GM12878 (cell line): ENCODE measurements around the gene DLX6. TPM values are rescaled to one million over a fixed set of nuclear protein-coding genes. Genes with fewer than 3 reads are reported as not detected.

Experiments
- ATAC-seq: fragments of 200-7000 bp; cut with Tn5 transposase; 3 replicates; pipeline ENCODE4 v1.9.1; 2020; ENCODE audit warnings: mild to moderate bottlenecking, moderate library complexity
- BruUV-seq: library from RNA; stranded (reverse); fragments of 400-500 nt; replicated peaks from 2 replicates; lab custom pipeline; 2021; lab: Mats Ljungman, UMichigan
- CTCF ChIA-PET: fragments of 300-600 bp; sonication (Branson Sonifier 250); formaldehyde crosslinking; extraction: SDS; loops from one replicate; lab custom pipeline; 2021; ENCODE audit warnings: inconsistent platforms; lab: Yijun Ruan, JAX
- POLR2A ChIA-PET: fragments of 350-600 bp; formaldehyde crosslinking; extraction: SDS; loops from one replicate; lab custom pipeline; 2021; ENCODE audit warnings: inconsistent platforms; lab: Charles Lee
- RAD21 ChIA-PET: fragments of 300-600 bp; sonication (Branson Sonifier 250); formaldehyde crosslinking; loops from one replicate; lab custom pipeline; 2023; ENCODE audit warnings: antibody characterized with exemption; ENCODE audit not compliant: unreplicated experiment; lab: Charles Lee
- SMC1A ChIA-PET: fragments of 300-600 bp; sonication (Branson Sonifier 250); formaldehyde crosslinking; loops from one replicate; lab custom pipeline; 2023; ENCODE audit not compliant: unreplicated experiment, uncharacterized antibody; lab: Charles Lee
- DNase-seq: peaks from one replicate; pipeline ENCODE4 v3.0.0-alpha.2; 2011; ENCODE audit warnings: low read depth, low spot score
- FAIRE-seq: peaks from 3 replicates; lab custom pipeline; 2011; peaks lifted over from hg19 to GRCh38; lab: Jason Lieb, UNC
- H2AFZ ChIP-seq: 2 replicates; pipeline ENCODE4 v1.6.0; 2011; ENCODE audit warnings: low read depth, low read length, control low read depth; ENCODE audit not compliant: control insufficient read depth
- H3K27ac ChIP-seq: 2 replicates; pipeline ENCODE4 v1.5.1; 2011; ENCODE audit warnings: control low read depth; ENCODE audit not compliant: control insufficient read depth, insufficient read depth
- H3K27me3 ChIP-seq, 2 experiments: replicated peaks in 1 of 2; 2 replicates each; pipeline versions ENCODE4 v1.6.0 to v1.6.1; 2011; ENCODE audit warnings: low read length in 1 of 2; ENCODE audit not compliant: control insufficient read depth in 2 of 2, insufficient read depth in 2 of 2
- H3K36me3 ChIP-seq, 2 experiments: 2 replicates each; pipeline ENCODE4 v1.5.1; 2011; ENCODE audit warnings: low read length in 1 of 2; ENCODE audit not compliant: control insufficient read depth in 2 of 2, insufficient read depth in 2 of 2
- H3K4me1 ChIP-seq: 2 replicates; pipeline ENCODE4 v1.6.1; 2011; ENCODE audit warnings: mild to moderate bottlenecking, low read length, moderate library complexity, mixed read lengths; ENCODE audit not compliant: control insufficient read depth, insufficient read depth
- H3K4me2 ChIP-seq: 2 replicates; pipeline ENCODE4 v1.6.0; 2011; ENCODE audit warnings: control low read depth; ENCODE audit not compliant: control insufficient read depth, insufficient read depth
- H3K4me3 ChIP-seq: fragments of 200-600 bp; sonication (generic); 2 replicates; pipeline ENCODE4 v1.5.1; 2016
- H3K79me2 ChIP-seq: 2 replicates; pipeline ENCODE4 v1.6.0; 2011; ENCODE audit warnings: low read length; ENCODE audit not compliant: control insufficient read depth, insufficient read depth
- H3K9ac ChIP-seq: 2 replicates; pipeline ENCODE4 v1.8.0; 2011; ENCODE audit warnings: low read length, control low read depth, mixed read lengths; ENCODE audit not compliant: control insufficient read depth, insufficient read depth
- H3K9me3 ChIP-seq: replicated peaks from 3 replicates; pipeline ENCODE4 v1.5.1; 2011; ENCODE audit warnings: mild to moderate bottlenecking, low read length; ENCODE audit not compliant: control insufficient read depth, insufficient read depth
- H4K20me1 ChIP-seq: 2 replicates; pipeline ENCODE4 v1.6.0; 2011; ENCODE audit not compliant: control insufficient read depth, insufficient read depth
- CEBPZ ChIP-seq: fragments of 150-350 bp; IDR thresholded peaks from 2 replicates; pipeline ENCODE4 v1.6.1; 2016; ENCODE audit warnings: low read depth, low read length
- CREM ChIP-seq: IDR thresholded peaks from 2 replicates; pipeline ENCODE4 v1.6.1; 2014; ENCODE audit warnings: antibody characterized with exemption, low read depth
- IRF5 ChIP-seq: fragments of 450-650 bp; IDR thresholded peaks from 2 replicates; pipeline ENCODE4 v1.6.1; 2017; ENCODE audit warnings: borderline replicate concordance
- LARP7 ChIP-seq: fragments of 450-650 bp; IDR thresholded peaks from 2 replicates; pipeline ENCODE4 v1.6.1; 2017; ENCODE audit warnings: mild to moderate bottlenecking
- MAX ChIP-seq: IDR thresholded peaks from 2 replicates; pipeline ENCODE4 v1.6.1; 2012; ENCODE audit warnings: low read depth, low read length, improper control_type of control experiment
- MEF2B ChIP-seq: fragments of 450-650 bp; IDR thresholded peaks from 2 replicates; pipeline ENCODE4 v1.6.1; 2018; ENCODE audit warnings: mild to moderate bottlenecking, moderate library complexity; ENCODE audit not compliant: partially characterized antibody, poor library complexity, severe bottlenecking
- RAD21 ChIP-seq: IDR thresholded peaks from 2 replicates; pipeline ENCODE4 v1.6.1; 2011; ENCODE audit warnings: mild to moderate bottlenecking, low read depth, low read length, moderate library complexity; ENCODE audit not compliant: insufficient read depth
- RFX5 ChIP-seq: IDR thresholded peaks from 2 replicates; pipeline ENCODE4 v1.6.1; 2011; ENCODE audit warnings: low read depth, low read length, improper control_type of control experiment
- SMAD5 ChIP-seq: IDR thresholded peaks from 2 replicates; pipeline ENCODE4 v1.6.1; 2016; ENCODE audit warnings: antibody characterized with exemption, low read depth
- SP1 ChIP-seq: IDR thresholded peaks from one replicate; pipeline ENCODE4 v1.6.1; 2011; ENCODE audit warnings: low read depth, low read length
- SPI1 ChIP-seq: IDR thresholded peaks from 2 replicates; pipeline ENCODE4 v1.6.1; 2011; ENCODE audit warnings: low read depth, mild to moderate bottlenecking, low read length, moderate library complexity, borderline replicate concordance; ENCODE audit not compliant: insufficient read depth
- TBL1XR1 ChIP-seq: IDR thresholded peaks from 2 replicates; pipeline ENCODE4 v1.6.1; 2012; ENCODE audit warnings: low read depth, low read length, improper control_type of control experiment
- ZNF217 ChIP-seq: fragments of 450-650 bp; IDR thresholded peaks from 2 replicates; pipeline ENCODE4 v1.6.1; 2017; ENCODE audit warnings: antibody characterized with exemption, mild to moderate bottlenecking
- WGBS: methylation state at CpG from one replicate; pipeline ENCODE4 v1.1.6; 2016; ENCODE audit warnings: low lambda C conversion rate; ENCODE audit not compliant: insufficient replicate concordance, insufficient coverage; ENCODE audit errors: missing lambda C conversion rate; 5-methylcytosine and 5-hydroxymethylcytosine counted together
- in situ Hi-C: fragments of 300-500 bp; cut with MboI; formaldehyde crosslinking; loops from 9 replicates; pipeline ENCODE4 v1.14.3; 2018; ENCODE audit warnings: mixed read lengths
- intact Hi-C: fragments of 100-400 bp; cut with micrococcal nuclease; formaldehyde crosslinking; loops from one replicate; pipeline ENCODE4 v1.14.2; 2022; ENCODE audit not compliant: unreplicated experiment
- polyA plus RNA-seq, 11 experiments: library from polyadenylated mRNA; depleted of rRNA in 4 of 11; unstranded in 6 of 11; stranded (reverse) in 5 of 11; fragments of >200 nt; fragmentation: Nextera tagmentation in 4 of 11; fragmentation: Illumina TruSeq in 1 of 11; extraction: Ambion mirVana in 4 of 11; extraction: Trizol in 1 of 11; gene quantifications; 1 replicate in 1 of 11; 2 replicates in 10 of 11; pipeline versions ENCODE4 v1.2.1 to v1.2.3, GENCODE V29; 2011 to 2016; ENCODE audit warnings: inconsistent platforms in 2 of 11, missing spikeins in 2 of 11, low read depth in 1 of 11
- total RNA-seq, 4 experiments: library from RNA; depleted of rRNA in 3 of 4; stranded (reverse); fragments of >200 nt in 3 of 4; fragmentation: Illumina TruSeq in 1 of 4; extraction: Trizol in 1 of 4; gene quantifications; 2 replicates each; pipeline versions ENCODE4 v1.2.1 to v1.2.3, GENCODE V29; 2013 to 2021

The DLX6 gene
- total and polyA plus RNA-seq, 10 of the 15 experiments (the other 5 are each of a cell fraction or from before 2014, with no cell fraction given) = not detected

GRCh38 chr7:96973986-96974385 lies 31.4 kb upstream of the DLX6 start:
- ChIA-PET RAD21 (no interaction called here), POLR2A (no interaction called here), CTCF (no interaction called here), SMC1A (no interaction called here)
- no peaks in the 10 kb centered on the region for H3K36me3 ChIP-seq
- intact Hi-C loops (no loop called here), in situ Hi-C loops (no loop called here)
- H3K4me3 ChIP-seq = no peak overlapping the region
- no peak for FAIRE-seq
- no peak overlapping the region for H3K27ac ChIP-seq
- TF ChIP-seq IRF5 = no peak
- TF ChIP-seq RAD21 = no peak
- no peak for TF ChIP-seq RFX5
- no peak for TF ChIP-seq SPI1
- TF ChIP-seq MEF2B = no peak
- TF ChIP-seq CREM = no peak
- TF ChIP-seq SMAD5 = no peak
- TF ChIP-seq TBL1XR1 = no peak
- no peak for TF ChIP-seq LARP7
- TF ChIP-seq ZNF217 = no peak
- TF ChIP-seq SP1 = no peak
- TF ChIP-seq CEBPZ = no peak
- no peak for TF ChIP-seq MAX
- H4K20me1 ChIP-seq = no peaks in the 10 kb centered on the region
- H3K4me1 ChIP-seq = no peaks in the 10 kb centered on the region
- H3K9ac ChIP-seq = no peak overlapping the region
- no peaks in the 10 kb centered on the region for H3K9me3 ChIP-seq
- 0% methylated on average over 2 of the region's 2 CpGs for WGBS
- H3K27me3 ChIP-seq = no peaks in the 10 kb centered on the region
- BruUV-seq = no TSS peak
- no peaks in the 10 kb centered on the region for H3K79me2 ChIP-seq
- H2AFZ ChIP-seq = no peak overlapping the region
- no peak for ATAC-seq
- H3K4me2 ChIP-seq = no peak overlapping the region
- DNase-seq = no peak
